OCI-LY3 (cell line): ENCODE results near the gene PHYHD1.

Experiments
- H2AFZ ChIP-seq: fragments of 200-600, 300-600 bp; shearing (Covaris generic); 2 replicates; pipeline ENCODE4 v1.6.0; 2014; ENCODE audit warnings: antibody characterized with exemption, low read depth, low read length
- H3K27ac ChIP-seq: fragments of 200-600, 300-600 bp; sonication (generic); 2 replicates; pipeline ENCODE4 v1.5.1; 2014; ENCODE audit warnings: mild to moderate bottlenecking, low read length, moderate library complexity, mixed read lengths
- H3K27me3 ChIP-seq: fragments of 200-600, 300-600 bp; sonication (generic); 2 replicates; pipeline ENCODE4 v1.6.1; 2014; ENCODE audit warnings: low read depth, low read length, mixed read lengths
- H3K36me3 ChIP-seq: fragments of 200-600, 300-600 bp; sonication (generic); replicated peaks from 2 replicates; pipeline ENCODE3; 2014; ENCODE audit warnings: low read depth, low read length, mixed read lengths
- H3K4me1 ChIP-seq: fragments of 300-600, 200-600 bp; sonication (generic); 2 replicates; pipeline ENCODE4 v1.6.1; 2014; ENCODE audit warnings: low read length, mixed read lengths
- H3K4me2 ChIP-seq: fragments of 200-600, 300-600 bp; sonication (generic); 2 replicates; pipeline ENCODE4 v1.6.1; 2014; ENCODE audit warnings: low read length, mixed read lengths
- H3K4me3 ChIP-seq: fragments of 300-600, 200-600 bp; sonication (generic); 2 replicates; pipeline ENCODE4 v1.5.1; 2014; ENCODE audit warnings: antibody characterized with exemption, mild to moderate bottlenecking, low read length, moderate library complexity
- H3K79me2 ChIP-seq: fragments of 300-600, 200-600 bp; shearing (Covaris generic); 2 replicates; pipeline ENCODE4 v1.6.1; 2014; ENCODE audit warnings: mild to moderate bottlenecking, low read length, mixed read lengths
- H3K9ac ChIP-seq: fragments of 300-600, 200-600 bp; shearing (Covaris generic); 2 replicates; pipeline ENCODE4 v1.6.0; 2014; ENCODE audit warnings: mild to moderate bottlenecking, low read length, moderate library complexity
- H3K9me3 ChIP-seq: fragments of 200-600, 300-600 bp; shearing (Covaris generic); 2 replicates; pipeline ENCODE4 v1.6.1; 2014; ENCODE audit warnings: low read length, mixed read lengths; ENCODE audit not compliant: insufficient read depth
- H4K20me1 ChIP-seq: fragments of 200-600, 300-600 bp; sonication (generic); 2 replicates; pipeline ENCODE4 v1.6.1; 2016; ENCODE audit warnings: low read length, mixed read lengths; ENCODE audit not compliant: insufficient read depth
- CTCF ChIP-seq: fragments of 200-600, 300-600 bp; sonication (generic); IDR thresholded peaks from 2 replicates; pipeline ENCODE4 v1.5.1; 2014; ENCODE audit warnings: antibody characterized with exemption, low read length, low read depth
- EZH2phosphoT487 ChIP-seq: fragments of 200-600 bp; shearing (Covaris generic); IDR thresholded peaks from 2 replicates; pipeline ENCODE4 v1.6.1; 2018; ENCODE audit warnings: antibody characterized with exemption, mixed run types, low read depth

PHYHD1 gene

GRCh38 chr9:128913995-128914772 is 6.6 kb upstream of the PHYHD1 start:
- no peak for TF ChIP-seq EZH2phosphoT487
- no peak for TF ChIP-seq CTCF
- Histone ChIP-seq H4K20me1 (peaks cover 12% of the 10 kb centered on the region), H3K27ac (no peak overlapping the region), H3K9me3 (no peaks in the 10 kb centered on the region), H3K9ac (no peak overlapping the region), H3K36me3 (peaks cover 6% of the 10 kb centered on the region), H3K4me3 (no peak overlapping the region), H3K27me3 (no peaks in the 10 kb centered on the region), H2AFZ (no peak overlapping the region), H3K4me2 (no peak overlapping the region), H3K79me2 (no peaks in the 10 kb centered on the region; the same call in 1 of the 2 replicates), H3K4me1 (no peaks in the 10 kb centered on the region)

GRCh38 chr9:128916204-128916603 is 4.6 kb upstream of the PHYHD1 start:
- Histone ChIP-seq H3K36me3 (no peaks in the 10 kb centered on the region), H3K27me3 (no peaks in the 10 kb centered on the region), H3K79me2 (no peaks in the 10 kb centered on the region; the same call in 1 of the 2 replicates), H3K27ac (no peak overlapping the region), H3K4me3 (no peak overlapping the region), H3K4me1 (peaks cover 9% of the 10 kb centered on the region), H3K4me2 (no peak overlapping the region), H3K9me3 (no peaks in the 10 kb centered on the region), H4K20me1 (peaks cover 5% of the 10 kb centered on the region), H3K9ac (no peak overlapping the region), H2AFZ (no peak overlapping the region)
- no peak for TF ChIP-seq EZH2phosphoT487
- TF ChIP-seq CTCF = no peak

GRCh38 chr9:128916745-128917144 is 4.0 kb upstream of the PHYHD1 start:
- TF ChIP-seq EZH2phosphoT487 (no peak), CTCF (no peak)
- Histone ChIP-seq H3K4me1 (peaks cover 12% of the 10 kb centered on the region), H3K27me3 (no peaks in the 10 kb centered on the region), H3K27ac (no peak overlapping the region), H3K36me3 (no peaks in the 10 kb centered on the region), H3K79me2 (peaks cover 4% of the 10 kb centered on the region; the same call in 1 of the 2 replicates), H3K4me2 (no peak overlapping the region), H2AFZ (no peak overlapping the region), H3K4me3 (no peak overlapping the region), H4K20me1 (peaks cover under 1% of the 10 kb centered on the region; the same call in 1 of the 2 replicates), H3K9ac (no peak overlapping the region), H3K9me3 (no peaks in the 10 kb centered on the region)

- H2AFZ ChIP-seq = no peak overlapping the region
- peaks cover 12% of the 10 kb centered on the region for H3K4me1 ChIP-seq
- no peaks in the 10 kb centered on the region for H3K27me3 ChIP-seq
- H3K9me3 ChIP-seq = no peaks in the 10 kb centered on the region
- H3K9ac ChIP-seq = no peak overlapping the region
- no peak overlapping the region for H3K27ac ChIP-seq
- TF ChIP-seq CTCF (no peak), EZH2phosphoT487 (no peak)
- no peak overlapping the region for H3K4me3 ChIP-seq
- H3K79me2 ChIP-seq = peaks cover 7% of the 10 kb centered on the region; the same call in 1 of the 2 replicates
- H4K20me1 ChIP-seq = no peaks in the 10 kb centered on the region
- H3K36me3 ChIP-seq = no peaks in the 10 kb centered on the region
- H3K4me2 ChIP-seq = no peak overlapping the region
Observed at GRCh38 chr9:128917151-128917849, 3.5 kb upstream of the PHYHD1 start.
